Stimulated activated CD4-positive, alpha-beta T cell treated with anti-CD3 and anti-CD28 coated beads, TNF-alpha, amount 100 ng/mL, for 24 hours (primary cell): Measurements from ENCODE around the gene GNLY.
"Not testable (repeated sequence)": the region's sequence is repeated elsewhere in the genome, so short reads cannot be mapped to it uniquely, and the experiment has no call there.

ENCODE experiments used
- DNase-seq, 3 experiments: peaks; one replicate each; pipeline ENCODE4 v3.0.0-alpha.2; 2020; ENCODE audit warnings: low read depth in 3 of 3

Gene GNLY

DNA sequence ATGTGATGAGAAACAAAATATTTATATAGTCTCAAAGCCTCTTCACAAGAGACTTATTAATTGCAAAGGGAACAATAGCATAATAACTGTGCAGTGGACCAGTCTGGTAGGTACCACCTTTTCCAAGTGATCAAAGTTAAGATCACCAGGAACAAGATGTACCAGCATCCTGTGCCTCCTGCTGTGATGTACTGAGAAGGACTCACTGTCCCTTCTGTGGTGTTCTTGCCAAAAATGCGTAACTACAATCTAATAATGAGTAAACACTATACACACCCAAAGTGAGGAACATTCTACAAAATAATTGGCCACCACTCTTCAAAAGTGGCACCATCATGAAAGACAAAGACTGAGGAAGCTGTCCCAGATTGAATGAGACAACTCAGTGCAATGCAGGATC is 14.5 kb downstream of the GNLY start:
- DNase-seq, result no peak

- no peak for DNase-seq
Observed at GRCh38 chr2:85709401-85709811, 15.2 kb downstream of the GNLY start.

DNA sequence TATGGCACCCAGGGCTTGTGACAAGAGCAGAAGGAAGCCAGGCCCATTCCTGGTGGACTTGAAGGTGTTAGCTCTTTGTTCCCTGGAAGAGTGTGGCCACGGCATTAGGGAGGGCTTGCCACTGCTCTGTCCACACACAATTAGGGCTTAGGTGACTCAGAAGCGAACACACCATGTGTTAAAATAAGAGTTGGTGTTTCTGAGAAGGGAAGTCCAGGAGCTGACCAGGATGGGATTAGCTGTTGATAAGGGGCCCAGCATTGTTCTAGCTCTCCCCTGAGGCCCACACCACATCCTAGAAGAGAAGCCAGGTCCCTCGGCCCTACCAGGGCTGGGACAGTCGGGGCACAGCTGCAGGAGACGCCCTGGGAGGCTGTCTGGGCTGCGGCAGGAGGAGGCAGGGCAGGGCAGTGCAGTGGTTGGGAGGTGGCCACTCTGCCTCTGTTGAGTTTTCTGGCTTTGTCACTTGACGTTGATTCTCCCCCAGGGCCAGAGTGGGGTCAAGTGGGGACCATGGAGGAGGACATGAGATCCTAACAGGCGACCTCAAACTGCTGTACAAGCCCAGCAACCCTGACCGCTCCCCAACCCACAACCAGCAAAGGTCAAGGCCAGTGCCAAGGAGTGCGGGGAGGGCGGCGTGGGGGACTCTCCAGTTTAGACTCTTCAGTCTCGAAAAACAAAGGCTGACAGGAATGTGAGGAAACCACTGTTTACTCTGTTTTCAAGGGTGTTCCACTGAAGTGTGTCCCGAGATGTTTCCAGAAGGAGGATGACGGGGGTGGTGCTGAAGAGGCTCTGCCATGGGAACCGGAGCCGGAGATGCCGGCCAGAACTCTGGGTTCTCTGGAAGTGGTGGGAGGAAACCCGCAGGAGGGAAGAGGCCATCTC is 16.8 kb downstream of the GNLY start:
- DNase-seq, result no peak

- no peak for DNase-seq
Observed at GRCh38 chr2:85711578-85712060, 17.5 kb downstream of the GNLY start.

GRCh38 chr2:85712336-85712735 is 18.2 kb downstream of the GNLY start:
- DNase-seq, result no peak

DNA sequence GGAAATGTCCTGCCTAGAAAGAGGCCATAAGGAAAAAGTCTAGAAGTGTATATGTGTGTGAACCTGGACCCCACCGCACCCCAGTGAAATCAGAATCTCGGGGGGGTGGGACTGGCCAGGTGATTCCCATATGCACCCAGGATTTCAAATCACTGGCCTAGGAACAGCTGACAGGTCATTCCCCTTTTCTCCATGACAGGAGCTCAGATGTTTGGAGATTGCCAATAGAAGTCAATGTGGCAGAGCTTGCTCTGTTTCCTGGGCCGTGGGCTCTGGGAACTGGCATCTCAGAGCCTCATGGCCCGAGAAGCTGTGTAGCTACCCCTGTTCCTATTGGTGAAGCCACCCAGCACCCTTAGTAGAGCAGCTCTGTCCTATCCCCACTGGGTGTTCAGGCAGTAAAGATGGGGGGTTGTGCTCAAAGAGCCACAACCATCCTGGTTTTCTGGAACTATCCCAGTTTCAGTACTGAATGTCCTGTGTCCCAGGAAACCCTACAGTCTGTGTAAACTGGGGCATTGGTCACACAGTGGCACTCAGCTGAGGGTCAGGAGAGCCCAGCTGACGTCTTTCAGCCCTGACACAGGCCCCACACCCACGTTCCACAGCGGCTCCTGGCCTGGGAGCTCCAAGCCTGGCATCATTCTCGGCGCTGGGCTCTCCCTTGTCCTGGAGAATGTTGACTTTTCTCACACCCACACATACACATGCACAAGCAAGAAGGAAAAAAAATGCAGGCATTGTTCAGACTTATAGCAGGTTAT is 18.9 kb downstream of the GNLY start:
- no peak for DNase-seq

DNA sequence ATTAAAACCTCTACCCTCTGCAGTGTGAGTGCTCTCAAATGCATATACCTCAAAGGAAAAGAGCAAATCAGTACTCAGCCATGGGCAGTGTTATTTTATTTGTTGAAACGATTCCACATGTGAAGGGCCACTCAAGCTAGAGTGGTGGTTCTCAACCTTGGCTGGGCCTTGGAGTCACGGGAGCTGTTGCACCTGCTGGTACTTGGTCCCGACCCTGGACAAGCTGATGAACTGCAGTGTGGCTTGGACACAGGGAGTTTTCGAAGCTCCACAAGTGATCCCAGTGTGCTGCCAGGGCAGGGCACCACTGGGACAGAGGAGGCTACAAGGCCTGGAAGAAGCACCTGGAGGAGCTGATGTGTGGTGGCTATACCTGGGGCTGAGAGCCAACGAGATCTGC is 19.7 kb downstream of the GNLY start:
- no peak for DNase-seq

DNA sequence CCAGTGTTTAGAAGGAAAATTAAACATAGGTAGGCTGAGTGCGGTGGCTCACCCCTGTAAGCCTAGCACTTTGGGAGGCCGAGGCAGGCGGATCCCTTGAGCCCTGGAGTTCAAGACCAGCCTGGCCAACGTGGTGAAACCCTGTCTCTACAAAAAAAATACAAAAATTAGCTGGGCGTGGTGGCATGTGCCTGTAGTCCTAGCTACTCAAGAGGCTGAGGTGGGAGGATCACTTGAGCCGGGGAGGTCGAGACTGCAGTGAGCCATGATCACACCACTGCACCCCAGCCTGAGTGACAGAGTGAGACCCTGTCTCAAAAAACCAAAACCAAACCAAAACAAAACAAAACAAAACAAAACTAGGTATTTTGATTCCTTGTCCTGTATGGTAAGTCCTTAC is 20.3 kb downstream of the GNLY start:
- DNase-seq, result not testable (repeated sequence)

DNA sequence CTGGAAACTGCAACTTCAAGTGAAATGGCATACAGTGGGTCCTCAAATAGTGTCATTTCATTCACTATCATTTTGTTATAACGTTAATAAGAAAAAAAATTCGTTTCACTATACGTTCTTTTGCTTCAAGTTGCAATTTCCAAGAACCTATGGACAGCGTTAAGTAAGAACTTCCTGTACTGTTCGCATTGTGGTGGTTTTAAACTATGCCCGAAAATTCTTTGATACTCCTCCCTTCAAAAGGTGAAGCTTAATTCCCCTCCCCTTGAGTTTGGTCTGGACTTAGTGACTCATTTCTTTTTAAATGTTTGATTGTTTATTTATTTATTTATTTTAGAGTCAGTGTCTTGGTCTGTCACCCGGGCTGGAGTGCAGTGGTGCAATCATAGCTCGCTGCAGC is 20.7 kb downstream of the GNLY start:
- DNase-seq, result no peak

DNA sequence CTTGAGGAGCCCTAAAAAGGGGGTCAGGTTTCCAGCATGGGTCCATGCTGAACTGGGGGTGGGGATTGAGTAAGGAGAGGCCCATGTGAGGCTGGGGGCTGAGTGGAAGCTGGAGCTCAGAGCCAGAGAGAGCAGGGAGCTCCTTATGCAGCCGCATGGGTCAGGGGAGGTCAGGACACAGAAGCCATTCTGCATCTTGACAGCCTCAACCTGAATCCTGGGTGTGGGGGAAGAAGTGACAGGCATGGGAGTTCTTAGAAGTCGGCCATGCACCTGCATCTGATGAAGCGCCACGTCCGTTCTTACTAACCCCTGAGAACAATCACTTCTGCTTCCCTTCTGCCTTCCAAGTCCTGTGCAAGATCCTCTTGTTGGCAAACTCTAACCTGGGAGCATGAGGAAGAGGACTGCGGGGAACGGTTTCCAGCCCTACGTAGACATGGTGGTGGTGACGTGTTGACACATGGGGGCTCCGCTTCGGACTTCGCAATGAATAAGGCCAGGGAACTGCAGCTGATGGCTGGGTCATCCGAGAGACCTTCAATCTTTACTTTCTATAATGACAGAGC is 22.3 kb downstream of the GNLY start:
- DNase-seq, result no peak

DNA sequence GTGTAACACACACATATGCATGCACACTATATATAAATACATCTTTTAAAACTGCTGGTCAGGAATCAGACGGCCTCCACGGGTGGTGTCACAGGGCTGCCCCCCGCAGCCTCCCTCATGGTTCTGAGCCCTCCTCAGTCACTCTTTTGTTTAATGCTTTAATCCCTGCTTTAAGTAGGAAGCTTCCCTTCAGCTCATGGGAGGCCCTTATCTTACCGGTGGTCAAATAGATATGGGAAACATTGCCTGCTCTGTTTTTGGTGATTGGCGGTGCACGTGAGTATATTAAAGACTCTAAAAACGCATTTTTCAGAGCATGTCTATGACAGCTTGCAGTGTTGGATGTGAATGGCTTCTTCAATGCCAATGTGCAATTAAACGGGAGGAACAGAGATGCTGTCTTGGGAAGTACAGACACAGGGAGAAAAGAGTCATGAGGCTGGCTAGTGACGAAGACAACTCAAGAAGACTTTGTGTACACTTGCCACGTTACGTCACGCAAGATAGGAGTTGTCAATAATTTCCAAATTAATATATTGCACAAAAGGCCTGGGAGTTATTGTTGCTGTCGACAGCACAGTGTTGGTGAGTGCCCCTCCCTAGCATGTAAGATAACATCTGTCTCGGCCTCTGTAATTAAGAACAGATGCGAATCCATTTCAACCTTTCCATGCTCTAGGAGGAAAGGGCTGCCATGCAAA is 23.3 kb downstream of the GNLY start:
- DNase-seq, result no peak

- DNase-seq, result no peak
Observed at GRCh38 chr2:85718009-85718391, 23.8 kb downstream of the GNLY start.

DNA sequence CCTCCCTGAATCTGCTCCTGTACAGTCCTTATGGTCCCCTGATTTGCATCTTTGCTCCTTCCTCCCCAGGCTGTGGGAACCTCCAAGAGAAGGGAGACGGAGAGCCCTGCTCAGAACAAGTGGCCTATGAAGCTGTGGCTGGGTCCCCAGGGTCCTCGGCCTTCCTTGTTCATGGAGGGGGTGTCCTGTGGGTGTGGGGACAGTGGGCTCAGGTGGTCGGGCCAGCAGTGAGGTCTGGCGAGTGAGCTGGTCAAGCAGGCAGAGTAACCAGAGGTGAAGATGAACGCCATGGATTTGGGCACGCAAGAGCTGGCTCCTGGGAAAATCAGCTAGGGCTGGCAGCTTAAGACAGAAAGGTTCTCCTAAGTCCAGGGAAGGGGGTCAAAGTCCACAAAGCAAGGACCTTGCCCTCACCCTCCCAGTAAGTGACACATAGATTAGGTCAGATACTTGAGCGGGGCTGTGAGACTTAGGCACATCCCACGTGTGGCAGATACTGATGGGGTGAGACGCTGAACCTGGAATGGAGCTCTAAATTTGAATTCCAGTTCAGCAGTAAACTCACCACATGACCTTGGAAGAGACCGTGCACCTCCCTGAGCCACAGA is 24.8 kb downstream of the GNLY start:
- DNase-seq, result no peak

- DNase-seq, result no peak
Observed at GRCh38 chr2:85719609-85720240, 25.6 kb downstream of the GNLY start.

GRCh38 chr2:85720533-85720932 is 26.4 kb downstream of the GNLY start:
- no peak for DNase-seq

DNA sequence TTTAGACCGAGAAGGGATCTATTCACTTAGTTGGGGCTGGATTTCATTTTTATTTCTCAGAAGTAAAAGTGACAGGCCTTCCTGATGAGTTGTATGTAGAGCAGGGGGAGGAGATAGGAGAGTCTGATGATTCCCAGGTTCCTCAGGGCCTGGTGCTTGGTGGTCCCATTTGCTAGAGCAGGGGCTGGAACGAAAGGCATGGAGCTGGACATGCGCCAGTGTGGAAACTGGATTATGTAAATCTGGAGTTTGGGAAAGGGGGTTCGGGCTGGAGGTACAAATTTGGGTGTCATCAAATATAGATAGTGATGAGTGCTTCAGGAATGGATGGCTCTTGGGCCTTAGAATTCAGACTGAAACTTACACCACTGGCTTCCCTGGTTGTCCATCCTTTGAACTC is 27.5 kb downstream of the GNLY start:
- DNase-seq, result no peak

- no peak for DNase-seq
Observed at GRCh38 chr2:85722519-85722918, 28.4 kb downstream of the GNLY start.

DNA sequence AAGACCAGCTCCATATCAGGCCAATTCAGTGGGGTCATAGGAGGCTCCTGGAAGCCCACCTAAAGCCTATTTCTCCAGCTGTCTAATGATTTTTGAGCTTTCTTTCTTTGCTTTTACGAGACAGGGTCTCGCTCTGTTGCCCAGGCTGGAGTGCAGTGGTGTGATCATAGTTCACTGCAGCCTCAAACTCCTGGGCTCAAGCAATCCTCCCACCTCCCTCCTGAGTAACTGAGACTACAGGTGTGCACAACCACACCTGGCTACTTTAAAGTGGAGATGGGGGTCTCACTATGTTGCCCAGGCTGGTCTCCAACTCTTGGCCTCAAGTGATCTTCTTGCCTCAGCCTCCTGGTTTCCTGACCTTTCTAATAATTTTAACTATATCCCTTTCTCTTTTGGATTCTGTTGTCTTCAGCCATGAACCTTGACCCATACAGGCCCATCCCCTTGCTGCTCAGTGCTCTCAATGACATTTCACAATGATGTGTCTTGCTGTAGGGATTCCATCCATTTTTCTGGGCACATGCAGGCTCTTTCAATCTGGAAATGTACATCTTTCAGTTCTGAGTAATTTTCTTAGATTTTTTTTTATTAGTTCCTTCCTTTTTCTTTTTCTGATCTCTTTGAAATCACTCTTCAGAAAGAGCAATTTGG is 29.7 kb downstream of the GNLY start:
- no peak for DNase-seq

GRCh38 chr2:85724731-85725181 is 30.6 kb downstream of the GNLY start:
- no peak for DNase-seq

DNA sequence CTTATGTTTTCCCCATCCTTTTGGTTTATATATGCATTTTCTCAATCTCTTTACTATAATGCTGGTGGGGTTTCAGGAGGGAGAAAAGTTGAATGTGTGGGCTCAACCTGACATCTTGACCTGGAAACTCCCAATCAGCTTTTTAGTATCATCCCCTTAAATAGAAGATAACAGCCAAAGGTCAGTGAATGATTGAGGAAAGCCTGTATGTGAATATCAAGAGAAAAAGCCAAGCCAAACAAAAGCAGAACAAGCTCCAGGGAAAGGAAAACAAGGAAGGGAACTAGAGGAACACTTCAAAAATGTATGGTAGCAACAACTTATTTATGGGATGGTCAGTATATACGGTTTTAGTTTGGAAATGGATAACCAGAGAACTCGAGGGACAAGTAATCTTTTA is 31.3 kb downstream of the GNLY start:
- DNase-seq, result no peak
